Measurements from ENCODE around the gene ACSS1. TPM values are rescaled to one million over a fixed set of nuclear protein-coding genes. Genes with fewer than 3 reads are reported as not detected.

The ACSS1 gene
- total and polyA plus RNA-seq, 2 experiments from 2014 or later = not detected

DNA sequence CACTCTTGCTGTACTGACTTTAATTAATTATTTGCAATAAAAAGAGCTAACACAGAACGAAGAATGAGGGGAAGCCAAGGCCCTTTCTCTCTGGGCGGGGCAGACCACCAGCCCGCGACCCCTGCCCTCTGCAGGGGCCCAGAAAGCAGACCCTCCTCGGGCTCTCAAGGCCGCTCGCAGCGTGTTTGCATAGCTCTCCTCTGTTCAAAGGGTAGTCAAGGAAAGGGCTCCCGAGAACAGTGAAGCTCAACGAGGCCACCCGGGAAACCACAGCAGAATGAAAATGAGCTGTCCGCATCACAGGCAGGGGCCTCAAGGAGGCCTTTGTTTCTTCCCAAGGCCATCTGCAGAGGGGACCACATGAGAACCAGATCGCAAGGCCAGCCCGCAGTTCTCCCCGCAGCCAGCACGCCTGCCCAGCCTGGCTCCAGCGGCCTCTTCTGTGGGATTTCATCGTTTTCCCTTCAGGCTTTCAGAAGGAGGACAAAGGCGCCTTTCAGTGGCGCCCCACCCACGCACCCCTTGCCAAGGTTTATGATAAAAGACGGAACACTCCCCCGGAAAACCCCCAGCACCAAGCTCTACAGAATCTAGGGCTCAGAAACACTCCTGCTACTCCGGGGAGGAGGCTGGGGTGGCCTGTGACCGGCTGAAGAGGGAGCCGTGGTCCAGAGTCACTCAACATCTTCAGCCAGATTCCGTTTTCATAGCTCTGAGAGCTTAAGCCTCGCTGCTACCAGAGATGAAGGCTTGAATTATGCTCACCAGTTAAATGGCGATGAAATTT is 25.3 kb downstream of the ACSS1 start:
- Histone ChIP-seq H3K4me3 (no peak overlapping the region), H3K4me1 (ENCODE audit: low read depth) (no peaks in the 10 kb centered on the region), H3K27me3 (no peaks in the 10 kb centered on the region), H3K36me3 (no peaks in the 10 kb centered on the region), H3K27ac (no peak overlapping the region), H3K9me3 (ENCODE audit: low read depth) (no peaks in the 10 kb centered on the region)
- peak in 1 of 2 donors; percentile 93 for DNase-seq (ENCODE audit: low read depth in 1 of 2, low spot score in 1 of 2)
- peak; percentile 12 for TF ChIP-seq CTCF (IDR thresholded peaks at IDR 0.05; ENCODE audit: low read depth, low read length)

DNA sequence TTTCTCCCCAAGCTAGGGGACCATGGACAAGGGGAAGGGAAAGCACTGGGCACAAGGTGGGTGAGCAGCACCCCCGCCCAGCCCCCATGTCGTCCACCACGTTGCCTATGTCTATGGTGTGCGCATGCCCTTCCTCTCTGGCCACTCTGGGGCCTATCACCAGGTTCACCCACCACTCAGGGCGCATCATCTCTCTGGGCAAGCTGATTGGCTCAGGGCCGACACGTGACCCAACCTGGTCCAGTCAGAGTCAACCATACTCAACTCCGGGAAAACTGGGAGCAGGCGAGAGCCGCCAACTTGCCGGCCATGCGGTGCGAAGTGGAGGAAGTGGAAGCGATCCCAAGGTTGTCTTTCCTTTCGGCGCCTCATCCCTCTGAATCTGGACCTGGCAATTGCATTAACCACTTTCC is 25.9 kb downstream of the ACSS1 start:
- H3K9me3 ChIP-seq (ENCODE audit: low read depth) = no peaks in the 10 kb centered on the region
- H3K4me1 ChIP-seq (ENCODE audit: low read depth) = no peaks in the 10 kb centered on the region
- no peak overlapping the region for H3K27ac ChIP-seq
- no peak for TF ChIP-seq CTCF (IDR thresholded peaks at IDR 0.05; ENCODE audit: low read depth, low read length)
- DNase-seq (ENCODE audit: low read depth in 1 of 2, low spot score in 1 of 2) = no peak
- H3K36me3 ChIP-seq = no peaks in the 10 kb centered on the region
- no peaks in the 10 kb centered on the region for H3K27me3 ChIP-seq
- H3K4me3 ChIP-seq = no peak overlapping the region

GRCh38 chr20:25031241-25031640 is 26.7 kb downstream of the ACSS1 start:
- no peak for DNase-seq (ENCODE audit: low read depth in 1 of 2, low spot score in 1 of 2)
- H3K4me3 ChIP-seq = no peak overlapping the region
- H3K27me3 ChIP-seq = no peaks in the 10 kb centered on the region
- no peaks in the 10 kb centered on the region for H3K4me1 ChIP-seq (ENCODE audit: low read depth)
- no peak overlapping the region for H3K27ac ChIP-seq
- no peaks in the 10 kb centered on the region for H3K36me3 ChIP-seq
- H3K9me3 ChIP-seq (ENCODE audit: low read depth) = no peaks in the 10 kb centered on the region
- no peak for TF ChIP-seq CTCF (IDR thresholded peaks at IDR 0.05; ENCODE audit: low read depth, low read length)

GRCh38 chr20:25030649-25031207 is 27.2 kb downstream of the ACSS1 start:
- Histone ChIP-seq H3K27me3 (no peaks in the 10 kb centered on the region), H3K9me3 (ENCODE audit: low read depth) (no peaks in the 10 kb centered on the region), H3K36me3 (no peaks in the 10 kb centered on the region), H3K4me3 (no peak overlapping the region), H3K4me1 (ENCODE audit: low read depth) (no peaks in the 10 kb centered on the region), H3K27ac (no peak overlapping the region)
- TF ChIP-seq CTCF (IDR thresholded peaks at IDR 0.05; ENCODE audit: low read depth, low read length) = no peak
- no peak for DNase-seq (ENCODE audit: low read depth in 1 of 2, low spot score in 1 of 2)

DNA sequence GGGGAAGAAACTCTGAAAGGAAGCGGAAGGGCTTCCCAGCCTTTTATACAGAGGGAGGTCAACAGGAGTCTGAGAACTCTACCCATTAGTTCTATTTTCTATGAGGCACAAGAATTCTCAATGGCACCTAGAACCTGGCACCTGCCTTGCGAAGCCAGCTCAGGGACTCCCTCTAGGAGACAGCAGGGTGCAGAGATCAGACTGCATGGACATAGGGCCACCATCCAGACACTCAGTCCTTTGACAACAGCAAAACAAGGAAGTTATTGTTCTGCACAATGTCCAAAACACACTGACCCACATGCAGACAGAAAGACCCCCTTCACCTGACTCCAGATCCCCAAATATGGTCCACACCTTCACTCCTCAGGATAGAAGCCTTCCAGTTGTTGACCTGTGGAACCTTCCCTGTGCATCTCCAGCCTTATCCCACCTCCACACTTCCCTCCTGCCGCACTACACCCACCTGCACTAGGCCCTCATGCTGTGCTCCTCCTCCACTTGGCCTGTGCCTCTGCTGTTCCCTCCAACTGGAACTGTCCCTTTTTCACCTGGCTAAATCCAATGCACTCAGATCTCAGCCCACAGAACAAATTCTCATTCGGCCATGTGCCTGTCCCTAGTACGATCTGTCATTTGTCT is 27.8 kb downstream of the ACSS1 start:
- no peak overlapping the region for H3K27ac ChIP-seq
- H3K4me3 ChIP-seq = no peak overlapping the region
- H3K27me3 ChIP-seq = no peaks in the 10 kb centered on the region
- H3K36me3 ChIP-seq = no peaks in the 10 kb centered on the region
- H3K9me3 ChIP-seq (ENCODE audit: low read depth) = no peaks in the 10 kb centered on the region
- TF ChIP-seq CTCF (IDR thresholded peaks at IDR 0.05; ENCODE audit: low read depth, low read length) = no peak
- no peak for DNase-seq (ENCODE audit: low read depth in 1 of 2, low spot score in 1 of 2)
- no peaks in the 10 kb centered on the region for H3K4me1 ChIP-seq (ENCODE audit: low read depth)

Measured in cardiac muscle cell (in vitro differentiated cells and primary cell).